ENCODE measurements around the gene ATP10A. TPM values are rescaled to one million over a fixed set of nuclear protein-coding genes. Genes with fewer than 3 reads are reported as not detected.
"Not testable (repeated sequence)": the region's sequence is repeated elsewhere in the genome, so short reads cannot be mapped to it uniquely, and the experiment has no call there.

The ATP10A gene
- total RNA-seq, 1 experiment from 2014 or later: 7.1 TPM

DNA sequence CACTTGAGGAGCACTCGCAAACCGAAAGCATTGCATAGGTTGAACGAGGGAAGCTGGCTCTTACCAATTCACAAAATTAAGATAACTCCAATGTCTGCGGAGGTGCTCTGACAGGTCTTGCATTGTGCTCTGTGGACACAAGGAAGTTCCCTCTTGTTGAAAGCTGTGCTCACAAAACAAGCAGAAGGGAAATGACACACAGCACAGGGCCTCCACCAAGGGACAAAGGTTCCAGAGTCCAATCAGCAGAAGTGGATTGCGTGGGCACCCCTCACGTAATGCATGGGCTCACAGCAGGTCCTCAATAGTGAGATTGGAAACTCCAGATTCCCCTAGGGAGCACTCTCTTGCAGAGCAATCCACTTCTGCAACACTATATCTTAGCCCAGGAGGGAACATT, 89.9 kb downstream of the ATP10A start:
- in situ Hi-C loops (cut with HindIII; ENCODE audit: low pct_unique_long_range_greater_than_20kb, low sequenced_read_pairs): no loop called here
- DNase-seq (ENCODE audit: low read depth, low spot score): no peak

DNA sequence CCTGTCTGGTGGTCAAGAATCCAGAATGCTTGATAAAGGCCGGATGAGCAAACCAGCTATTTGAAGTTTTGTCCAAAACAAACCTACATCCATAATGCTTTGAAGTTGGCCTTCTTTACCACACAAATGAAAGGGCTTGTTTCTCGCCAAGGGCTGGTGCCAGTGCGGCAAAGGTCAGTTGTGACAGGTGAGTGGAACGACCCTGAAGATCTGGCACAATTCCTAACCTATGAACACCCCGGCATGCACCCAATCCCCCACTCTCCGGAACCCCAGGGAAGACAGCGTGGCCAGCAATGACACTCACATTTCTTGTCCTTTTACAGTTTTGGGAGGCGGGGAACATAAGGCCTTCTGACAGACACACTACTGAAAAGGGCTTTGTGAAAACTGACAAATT, 90.6 kb downstream of the ATP10A start:
- DNase-seq (ENCODE audit: low read depth, low spot score): no peak
- in situ Hi-C loops (cut with HindIII; ENCODE audit: low pct_unique_long_range_greater_than_20kb, low sequenced_read_pairs): no loop called here

DNA sequence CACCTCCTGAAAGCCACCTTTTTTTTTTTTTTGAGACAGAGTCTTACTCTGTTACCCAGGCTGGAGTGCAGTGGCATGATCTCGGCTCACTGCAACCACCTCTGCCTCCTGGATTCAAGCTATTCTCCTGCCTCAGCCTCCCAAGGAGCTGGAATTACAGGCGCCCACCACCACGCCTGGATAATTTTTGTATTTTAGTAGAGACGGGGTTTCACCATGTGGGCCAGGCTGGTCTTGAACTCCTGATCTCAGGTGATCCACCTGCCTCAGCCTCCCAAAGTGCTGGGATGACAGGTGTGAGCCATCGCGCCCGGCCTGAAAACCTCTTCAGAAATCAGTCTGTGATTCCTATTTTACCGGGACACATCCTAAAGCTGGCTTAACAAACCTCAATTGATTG, 91.4 kb downstream of the ATP10A start:
- not testable (repeated sequence) for DNase-seq (ENCODE audit: low read depth, low spot score)

GRCh38 chr15:25771338-25771706, 91.8 kb downstream of the ATP10A start:
- DNase-seq (ENCODE audit: low read depth, low spot score): no peak
- in situ Hi-C loops (cut with HindIII; ENCODE audit: low pct_unique_long_range_greater_than_20kb, low sequenced_read_pairs): no loop called here

More for the DNA sequence above, 91.4 kb downstream of the ATP10A start:
- in situ Hi-C loops (cut with HindIII; ENCODE audit: low pct_unique_long_range_greater_than_20kb, low sequenced_read_pairs): not testable (repeated sequence)

DNA sequence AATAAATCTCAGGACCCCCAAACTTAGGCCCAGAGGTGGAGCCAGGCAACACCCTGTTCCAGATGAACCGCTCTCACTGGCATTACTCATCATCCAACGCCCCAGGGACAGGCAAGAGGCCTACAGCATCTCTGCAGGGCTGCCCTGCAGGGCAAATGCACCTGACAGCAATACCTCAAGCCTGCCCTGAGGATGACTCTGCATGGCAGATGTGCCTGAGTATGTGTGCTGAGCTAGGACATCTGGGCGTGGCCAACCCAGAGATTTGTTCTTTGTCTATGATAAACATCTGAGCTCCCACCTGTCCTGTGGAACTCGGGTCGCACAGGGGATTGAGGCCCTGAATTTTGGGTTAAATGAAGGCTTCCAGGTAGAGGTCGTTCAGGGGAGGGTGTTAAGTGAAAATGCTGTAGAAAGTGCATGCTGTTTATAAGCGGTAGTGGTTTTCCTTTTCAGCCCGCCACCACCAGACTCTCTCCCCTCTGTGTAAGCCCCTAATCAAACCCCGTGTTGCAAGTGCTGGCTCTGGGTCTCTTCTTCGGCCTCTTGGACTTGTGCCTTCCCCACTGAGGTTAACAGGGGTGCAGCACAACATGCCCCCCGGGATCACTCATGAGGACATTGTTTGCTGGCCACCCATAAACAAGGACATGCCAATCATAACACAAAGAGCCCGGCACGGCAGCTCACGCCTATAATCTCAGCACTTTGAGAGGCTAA, 92.3 kb downstream of the ATP10A start:
- no peak for DNase-seq (ENCODE audit: low read depth, low spot score)
- in situ Hi-C loops (cut with HindIII; ENCODE audit: low pct_unique_long_range_greater_than_20kb, low sequenced_read_pairs): no loop called here

- DNase-seq (ENCODE audit: low read depth, low spot score): no peak
- in situ Hi-C loops (cut with HindIII; ENCODE audit: low pct_unique_long_range_greater_than_20kb, low sequenced_read_pairs): no loop called here
Measured at GRCh38 chr15:25770031-25770430, 93.1 kb downstream of the ATP10A start.

DNA sequence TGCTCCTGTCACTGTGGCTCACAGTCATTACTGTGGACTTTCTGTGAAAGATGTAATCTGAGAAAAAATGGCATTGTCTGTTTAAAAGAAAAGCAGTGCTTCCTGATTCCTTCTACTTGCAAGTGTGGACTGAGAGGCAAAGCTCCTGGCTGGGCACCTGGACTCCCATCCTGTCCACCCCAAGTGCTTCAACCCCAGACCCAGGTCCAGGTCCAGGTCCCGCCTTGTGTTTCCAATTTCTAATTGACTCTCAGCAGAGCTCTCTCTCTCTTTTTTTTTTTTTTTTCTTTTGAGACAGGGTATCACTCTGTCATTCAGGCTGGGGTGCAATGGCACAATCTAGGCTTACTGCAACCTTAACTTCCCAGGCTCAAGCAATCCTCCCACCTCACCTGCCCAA, 94.9 kb downstream of the ATP10A start:
- in situ Hi-C loops (cut with HindIII; ENCODE audit: low pct_unique_long_range_greater_than_20kb, low sequenced_read_pairs): no loop called here
- DNase-seq (ENCODE audit: low read depth, low spot score): no peak

GRCh38 chr15:25767356-25768151, 95.6 kb downstream of the ATP10A start:
- in situ Hi-C loops (cut with HindIII; ENCODE audit: low pct_unique_long_range_greater_than_20kb, low sequenced_read_pairs): no loop called here
- DNase-seq (ENCODE audit: low read depth, low spot score): no peak

GRCh38 chr15:25766417-25766816, 96.7 kb downstream of the ATP10A start:
- no peak for DNase-seq (ENCODE audit: low read depth, low spot score)
- in situ Hi-C loops (cut with HindIII; ENCODE audit: low pct_unique_long_range_greater_than_20kb, low sequenced_read_pairs): no loop called here

DNA sequence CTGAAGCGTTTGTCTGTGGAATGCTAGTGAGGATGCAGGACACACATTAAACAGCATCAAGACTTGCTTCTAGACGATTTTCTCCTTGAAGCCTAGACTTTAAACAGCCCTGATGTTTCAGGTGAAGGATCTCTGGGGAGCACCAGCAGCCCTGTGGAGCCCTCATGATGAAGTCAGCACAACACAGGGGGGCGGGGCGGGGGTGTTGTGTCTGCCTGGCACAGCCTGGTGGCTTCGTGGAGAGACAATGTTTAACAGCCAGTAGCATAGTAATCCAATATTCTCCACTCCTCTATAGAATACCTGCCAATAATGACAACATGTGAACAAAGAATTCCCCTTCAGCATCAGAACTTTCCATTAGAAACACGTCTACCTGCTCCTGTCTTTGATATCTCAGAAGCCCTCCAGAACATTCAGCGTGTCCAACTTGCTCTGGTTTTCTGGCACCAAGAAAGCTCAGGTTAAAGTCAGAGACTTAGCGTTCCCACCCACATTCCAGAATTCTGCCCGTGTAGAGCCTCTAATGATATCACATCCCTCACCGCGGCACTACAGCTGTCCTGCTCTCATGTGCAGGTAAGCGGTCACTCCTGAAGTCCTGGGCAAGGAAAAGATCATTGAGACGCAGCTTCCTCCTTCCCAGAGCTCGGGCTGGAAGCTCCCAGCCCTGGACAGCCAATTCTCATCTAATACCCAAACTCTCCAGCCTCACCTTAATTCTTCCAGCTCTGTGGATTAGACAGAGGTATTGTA, 98.0 kb downstream of the ATP10A start:
- DNase-seq (ENCODE audit: low read depth, low spot score): no peak
- in situ Hi-C loops (cut with HindIII; ENCODE audit: low pct_unique_long_range_greater_than_20kb, low sequenced_read_pairs): no loop called here

DNA sequence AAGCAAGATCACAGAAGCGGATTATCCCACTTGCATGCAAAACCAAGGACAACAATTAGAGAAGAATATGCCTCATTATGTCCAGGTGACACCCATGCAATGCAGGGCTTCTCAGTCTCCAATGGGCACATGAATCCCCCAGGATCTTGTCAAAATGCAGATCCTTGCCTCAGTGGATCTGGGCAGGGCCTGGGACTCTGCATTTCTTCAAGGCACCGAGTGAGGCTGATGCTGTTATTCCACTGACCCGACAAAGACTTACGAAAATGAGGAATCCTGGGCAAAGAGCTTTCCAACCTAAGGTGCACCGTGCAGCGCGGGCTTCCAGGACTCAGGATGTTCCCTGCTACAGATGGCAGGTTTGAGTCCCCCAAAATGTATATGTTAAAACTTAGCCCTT, 99.2 kb downstream of the ATP10A start:
- in situ Hi-C loops (cut with HindIII; ENCODE audit: low pct_unique_long_range_greater_than_20kb, low sequenced_read_pairs): no loop called here
- no peak for DNase-seq (ENCODE audit: low read depth, low spot score)

DNA sequence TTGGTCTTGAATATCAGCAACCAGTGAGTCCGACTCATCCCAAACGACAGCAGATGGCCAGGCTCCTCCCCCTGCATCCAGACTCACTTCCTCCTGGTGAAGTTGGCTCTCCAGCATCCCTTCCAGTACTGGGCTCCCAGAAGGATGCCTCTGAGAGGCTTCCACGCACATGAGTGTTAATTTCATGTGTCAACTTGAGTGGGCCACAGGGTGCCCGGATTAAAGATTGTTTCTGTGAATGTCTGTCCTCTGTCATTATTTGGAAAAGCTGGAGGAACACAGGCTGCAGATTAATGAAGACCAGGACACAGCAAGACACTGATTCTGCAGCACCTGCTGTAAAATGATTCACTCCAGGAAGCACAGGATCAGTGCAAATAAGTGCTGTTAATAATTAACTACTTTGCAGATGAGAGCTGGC, 99.8 kb downstream of the ATP10A start:
- no peak for DNase-seq (ENCODE audit: low read depth, low spot score)
- in situ Hi-C loops (cut with HindIII; ENCODE audit: low pct_unique_long_range_greater_than_20kb, low sequenced_read_pairs): no loop called here

GRCh38 chr15:25761971-25762662, 101.0 kb downstream of the ATP10A start:
- DNase-seq (ENCODE audit: low read depth, low spot score): no peak
- in situ Hi-C loops (cut with HindIII; ENCODE audit: low pct_unique_long_range_greater_than_20kb, low sequenced_read_pairs): no loop called here

GRCh38 chr15:25759421-25759820, 103.7 kb downstream of the ATP10A start:
- no peak for DNase-seq (ENCODE audit: low read depth, low spot score)
- in situ Hi-C loops (cut with HindIII; ENCODE audit: low pct_unique_long_range_greater_than_20kb, low sequenced_read_pairs): no loop called here

- in situ Hi-C loops (cut with HindIII; ENCODE audit: low pct_unique_long_range_greater_than_20kb, low sequenced_read_pairs): not testable (repeated sequence)
Measured at GRCh38 chr15:25758612-25759011, 104.5 kb downstream of the ATP10A start.

GRCh38 chr15:25743548-25744275, 119.4 kb downstream of the ATP10A start:
- in situ Hi-C loops (cut with HindIII; ENCODE audit: low pct_unique_long_range_greater_than_20kb, low sequenced_read_pairs): no loop called here
- DNase-seq (ENCODE audit: low read depth, low spot score): no peak

More at GRCh38 chr15:25758612-25759011, 104.5 kb downstream of the ATP10A start:
- DNase-seq (ENCODE audit: low read depth, low spot score): not testable (repeated sequence)

Measured in SK-MEL-5 (cell line).